H1 (cell line): ENCODE data around the gene DLEC1. TPM values are rescaled to one million over a fixed set of nuclear protein-coding genes. Genes with fewer than 3 reads are reported as not detected.

Experiments used
- CTCF ChIA-PET: fragments of 300-600 bp; sonication (Branson Sonifier 250); formaldehyde crosslinking; loops from one replicate; lab custom pipeline; 2021; ENCODE audit not compliant: partially characterized antibody; lab: Charles Lee
- POLR2A ChIA-PET: fragments of 300-600 bp; sonication (Branson Sonifier 250); formaldehyde crosslinking; loops from one replicate; lab custom pipeline; 2021; ENCODE audit warnings: inconsistent platforms; ENCODE audit not compliant: partially characterized antibody; lab: Charles Lee
- DNase-seq, 2 experiments: peaks; one replicate each; pipeline versions ENCODE4 v3.0.0 to v3.0.0-alpha.2; 2010 to 2022; ENCODE audit warnings: low spot score in 2 of 2, low read depth in 1 of 2, mixed read lengths in 1 of 2
- FAIRE-seq: peaks from 2 replicates; lab custom pipeline; 2011; peaks lifted over from hg19 to GRCh38; lab: Jason Lieb, UNC
- H2AFZ ChIP-seq: 2 replicates; pipeline ENCODE4 v1.8.1; 2012; ENCODE audit warnings: low read length, inconsistent platforms
- H2AK5ac ChIP-seq: 2 replicates; pipeline ENCODE4 v1.6.1; 2013; ENCODE audit warnings: low read depth, low read length
- H2BK120ac ChIP-seq: replicated peaks from 2 replicates; pipeline ENCODE3; 2013; ENCODE audit warnings: low read depth, low read length, inconsistent platforms
- H2BK12ac ChIP-seq: 2 replicates; pipeline ENCODE4 v1.6.1; 2013; ENCODE audit warnings: low read depth, low read length
- H2BK15ac ChIP-seq: 2 replicates; pipeline ENCODE4 v1.6.1; 2013; ENCODE audit warnings: low read length
- H2BK20ac ChIP-seq: 2 replicates; pipeline ENCODE4 v1.6.1; 2013; ENCODE audit warnings: low read length
- H2BK5ac ChIP-seq: 2 replicates; pipeline ENCODE4 v1.6.1; 2013; ENCODE audit warnings: low read depth, low read length
- H3K14ac ChIP-seq: 2 replicates; pipeline ENCODE4 v1.6.1; 2013; ENCODE audit warnings: inconsistent platforms; ENCODE audit not compliant: insufficient read length
- H3K18ac ChIP-seq: 2 replicates; pipeline ENCODE4 v1.6.1; 2013; ENCODE audit warnings: low read length; ENCODE audit errors: extremely low read depth
- H3K23ac ChIP-seq: 2 replicates; pipeline ENCODE4 v1.6.1; 2013; ENCODE audit warnings: inconsistent platforms; ENCODE audit not compliant: insufficient read length
- H3K23me2 ChIP-seq: 2 replicates; pipeline ENCODE4 v1.6.1; 2013; ENCODE audit warnings: low read depth, low read length
- H3K27ac ChIP-seq: 2 replicates; pipeline ENCODE4 v1.6.1; 2011; ENCODE audit warnings: low read depth, low read length, inconsistent platforms
- H3K27me3 ChIP-seq, 4 experiments: replicated peaks in 1 of 4; 1 replicate in 1 of 4; 2 replicates in 3 of 4; pipeline versions ENCODE4 v1.6.1 to v1.8.1; 2011 to 2013; ENCODE audit warnings: low read length in 3 of 4, mild to moderate bottlenecking in 3 of 4, inconsistent platforms in 2 of 4, mixed read lengths in 2 of 4, moderate library complexity in 1 of 4; ENCODE audit not compliant: control insufficient read depth in 3 of 4, insufficient read depth in 3 of 4; ENCODE audit errors: extremely low read depth in 1 of 4
- H3K36me3 ChIP-seq, 4 experiments: 2 replicates each; pipeline versions ENCODE4 v1.6.1 to v1.8.1; 2011 to 2013; ENCODE audit warnings: mild to moderate bottlenecking in 4 of 4, low read length in 3 of 4, moderate library complexity in 2 of 4, control low read depth in 1 of 4, inconsistent platforms in 1 of 4; ENCODE audit not compliant: insufficient read depth in 4 of 4, control insufficient read depth in 2 of 4
- H3K4ac ChIP-seq: replicated peaks from 2 replicates; pipeline ENCODE3; 2013; ENCODE audit warnings: low read length, low read depth, mixed read lengths, inconsistent platforms; ENCODE audit not compliant: insufficient read length
- H3K4me1 ChIP-seq, 4 experiments: replicated peaks in 1 of 4; 1 replicate in 1 of 4; 2 replicates in 3 of 4; pipeline versions ENCODE4 v1.6.1 to v1.8.1; 2011 to 2013; ENCODE audit warnings: low read length in 3 of 4, inconsistent platforms in 2 of 4, mixed read lengths in 1 of 4; ENCODE audit not compliant: insufficient read depth in 4 of 4, control insufficient read depth in 3 of 4
- H3K4me2 ChIP-seq, 2 experiments: 2 replicates each; pipeline versions ENCODE4 v1.6.1 to v1.8.1; 2011 to 2013; ENCODE audit warnings: low read depth in 2 of 2, low read length in 2 of 2, control low read depth in 1 of 2, inconsistent platforms in 1 of 2, mild to moderate bottlenecking in 1 of 2; ENCODE audit not compliant: insufficient read depth in 1 of 2
- H3K4me3 ChIP-seq, 4 experiments: fragments of 200-600, 300-600 bp in 1 of 4; sonication (generic), shearing (Covaris generic), sonication (Bioruptor Twin) in 1 of 4; 2 replicates each; pipeline versions ENCODE4 v1.5.1 to v1.8.1; 2011 to 2016; ENCODE audit warnings: low read length in 4 of 4, low read depth in 3 of 4, control low read depth in 2 of 4, inconsistent platforms in 2 of 4, mild to moderate bottlenecking in 2 of 4, mixed read lengths in 1 of 4, moderate library complexity in 1 of 4; ENCODE audit not compliant: insufficient read depth in 2 of 4; ENCODE audit errors: extremely low read depth in 1 of 4
- H3K56ac ChIP-seq: replicated peaks from 2 replicates; pipeline ENCODE3; 2013; ENCODE audit warnings: low read depth, mild to moderate bottlenecking, mixed read lengths, low read length, inconsistent platforms; ENCODE audit not compliant: insufficient read length
- H3K79me1 ChIP-seq: 2 replicates; pipeline ENCODE4 v1.6.1; 2013; ENCODE audit warnings: low read depth, low read length, control low read depth
- H3K79me2 ChIP-seq, 2 experiments: 2 replicates each; pipeline versions ENCODE4 v1.6.1 to v1.8.1; 2012 to 2013; ENCODE audit warnings: low read length in 2 of 2, mild to moderate bottlenecking in 2 of 2, inconsistent platforms in 1 of 2; ENCODE audit not compliant: insufficient read depth in 2 of 2, control insufficient read depth in 1 of 2
- H3K9ac ChIP-seq, 4 experiments: replicated peaks in 1 of 4; 1 replicate in 1 of 4; 2 replicates in 3 of 4; pipeline versions ENCODE4 v1.6.1 to v1.8.1; 2011 to 2013; ENCODE audit warnings: low read depth in 3 of 4, low read length in 3 of 4, control low read depth in 2 of 4, mild to moderate bottlenecking in 2 of 4, moderate library complexity in 2 of 4, inconsistent platforms in 1 of 4; ENCODE audit errors: extremely low read depth in 1 of 4
- H3K9me3 ChIP-seq, 2 experiments: 2 replicates each; pipeline versions ENCODE4 v1.6.1 to v1.8.1; 2012 to 2013; ENCODE audit warnings: mild to moderate bottlenecking in 2 of 2, moderate library complexity in 2 of 2, control low read depth in 1 of 2, inconsistent platforms in 1 of 2, low read depth in 1 of 2, low read length in 1 of 2, mixed read lengths in 1 of 2; ENCODE audit not compliant: insufficient read depth in 2 of 2
- H4K20me1 ChIP-seq, 2 experiments: replicated peaks in 1 of 2; 2 replicates each; pipeline versions ENCODE3 to v1.8.1; 2011 to 2013; ENCODE audit warnings: inconsistent platforms in 2 of 2, low read length in 2 of 2, mild to moderate bottlenecking in 1 of 2; ENCODE audit not compliant: insufficient read depth in 2 of 2, control insufficient read depth in 1 of 2
- H4K5ac ChIP-seq: 2 replicates; pipeline ENCODE4 v1.6.1; 2013; ENCODE audit warnings: low read length, low read depth, mixed read lengths, inconsistent platforms; ENCODE audit not compliant: insufficient read length
- H4K8ac ChIP-seq: 2 replicates; pipeline ENCODE4 v1.8.0; 2013; ENCODE audit warnings: mild to moderate bottlenecking, moderate library complexity, low read length, inconsistent platforms; ENCODE audit not compliant: insufficient read depth; ENCODE audit errors: extremely low read depth
- H4K91ac ChIP-seq: replicated peaks from 2 replicates; pipeline ENCODE3; 2013; ENCODE audit warnings: low read length, mixed read lengths, inconsistent platforms; ENCODE audit not compliant: insufficient read length
- BRCA1 ChIP-seq: IDR thresholded peaks from 2 replicates; pipeline ENCODE4 v1.6.1; 2012; ENCODE audit warnings: low read depth, low read length, improper control_type of control experiment
- CBX8 ChIP-seq: fragments of 300-800, 300-1000 bp; sonication (generic); IDR thresholded peaks from 2 replicates; pipeline ENCODE4 v1.7.1; 2016; ENCODE audit warnings: low read depth, low read length, borderline replicate concordance
- CEBPB ChIP-seq: IDR thresholded peaks from 2 replicates; pipeline ENCODE4 v1.6.1; 2012; ENCODE audit warnings: low read depth, low read length
- EGR1 ChIP-seq: IDR thresholded peaks from 2 replicates; pipeline ENCODE4 v1.6.1; 2011; ENCODE audit warnings: low read depth, low read length, borderline replicate concordance
- EP300 ChIP-seq, 2 experiments: IDR thresholded peaks; 1 replicate in 1 of 2; 2 replicates in 1 of 2; pipeline ENCODE4 v1.6.1; 2011 to 2012; ENCODE audit warnings: low read depth in 2 of 2, low read length in 2 of 2, mild to moderate bottlenecking in 2 of 2, borderline replicate concordance in 1 of 2, inconsistent platforms in 1 of 2, moderate library complexity in 1 of 2
- EZH2 ChIP-seq: fragments of 200-600 bp; sonication (generic); IDR thresholded peaks from 2 replicates; pipeline ENCODE4 v1.7.1; 2012; ENCODE audit warnings: low read depth, mild to moderate bottlenecking, moderate library complexity, low read length, inconsistent platforms; ENCODE audit not compliant: severe bottlenecking
- GTF2F1 ChIP-seq: IDR thresholded peaks from 2 replicates; pipeline ENCODE4 v1.6.1; 2012; ENCODE audit warnings: low read depth, low read length, improper control_type of control experiment, borderline replicate concordance
- HDAC2 ChIP-seq, 2 experiments: fragments of 300-600 bp in 1 of 2; sonication (generic) in 1 of 2; IDR thresholded peaks; 2 replicates each; pipeline ENCODE4 v1.6.1; 2011 to 2012; ENCODE audit warnings: low read depth in 2 of 2, low read length in 2 of 2, mild to moderate bottlenecking in 2 of 2, moderate library complexity in 2 of 2, borderline replicate concordance in 1 of 2, inconsistent platforms in 1 of 2
- JUN ChIP-seq: IDR thresholded peaks from 2 replicates; pipeline ENCODE4 v1.6.1; 2011; ENCODE audit warnings: low read depth, mild to moderate bottlenecking, improper control_type of control experiment, low read length
- NRF1 ChIP-seq: IDR thresholded peaks from 2 replicates; pipeline ENCODE4 v1.6.1; 2011; ENCODE audit warnings: mild to moderate bottlenecking, low read depth, low read length, improper control_type of control experiment
- RXRA ChIP-seq: IDR thresholded peaks from 2 replicates; pipeline ENCODE4 v1.6.1; 2011; ENCODE audit warnings: low read depth, mild to moderate bottlenecking, low read length, moderate library complexity; ENCODE audit not compliant: insufficient read depth
- SIRT6 ChIP-seq: IDR thresholded peaks from one replicate; pipeline ENCODE4 v1.7.1; 2012; ENCODE audit warnings: low read length, inconsistent platforms
- SIX5 ChIP-seq: IDR thresholded peaks from 2 replicates; pipeline ENCODE4 v1.6.1; 2011; ENCODE audit warnings: mild to moderate bottlenecking, low read depth, low read length
- SP4 ChIP-seq: IDR thresholded peaks from 2 replicates; pipeline ENCODE4 v1.6.1; 2012; ENCODE audit warnings: low read length, inconsistent platforms
- TBP ChIP-seq: IDR thresholded peaks from 2 replicates; pipeline ENCODE4 v1.6.1; 2011; ENCODE audit warnings: low read depth, low read length, improper control_type of control experiment
- WGBS, 2 experiments: shearing (Covaris generic) in 1 of 2; methylation state at CpG; one replicate each; pipeline versions ENCODE4 v1.1.6 to v1.1.7; 2013 to 2015; ENCODE audit warnings: low lambda C conversion rate in 2 of 2, mixed read lengths in 2 of 2, inconsistent platforms in 1 of 2, low coverage in 1 of 2, missing lambda C conversion rate in 1 of 2; ENCODE audit not compliant: insufficient replicate concordance in 2 of 2, insufficient coverage in 1 of 2, insufficient read length in 1 of 2; ENCODE audit errors: extremely low coverage in 1 of 2, missing lambda C conversion rate in 1 of 2; 5-methylcytosine and 5-hydroxymethylcytosine counted together
- polyA plus RNA-seq, 7 experiments: library from polyadenylated mRNA; depleted of rRNA in 3 of 7; stranded (reverse) in 5 of 7; unstranded in 2 of 7; fragments of >200 nt in 5 of 7; fragments of 200-250 nt in 2 of 7; gene quantifications; 1 replicate in 5 of 7; 2 replicates in 1 of 7; 4 replicates in 1 of 7; pipeline versions ENCODE4 v1.2.1 to v1.2.3, GENCODE V29; 2011 to 2013; ENCODE audit warnings: missing spikeins in 2 of 7, mixed read lengths in 2 of 7
- total RNA-seq: library from RNA; stranded (reverse); fragmentation: NEBNext Ultra II Directional; extraction: Animal tissue kit (Norgen Biotek cat#: 25700); gene quantifications from 2 replicates; pipeline ENCODE4 v1.2.1, GENCODE V29; 2021

Gene DLEC1
- total and polyA plus RNA-seq, 2 of the 8 experiments (the other 6 are each of a cell fraction or from before 2014, with no cell fraction given): 0.26 to 0.76 TPM

GRCh38 chr3:38154033-38154494 is 115.1 kb downstream of the DLEC1 start:
- H2BK5ac ChIP-seq: no peak overlapping the region
- DNase-seq (no peak), FAIRE-seq (no peak)
- H3K27ac ChIP-seq: no peak overlapping the region
- no peaks in the 10 kb centered on the region for H3K36me3 ChIP-seq
- H3K4me2 ChIP-seq: no peak overlapping the region
- no peaks in the 10 kb centered on the region for H3K27me3 ChIP-seq
- H3K9me3 ChIP-seq: no peaks in the 10 kb centered on the region
- no peak for TF ChIP-seq SIRT6
- no peak for TF ChIP-seq SP4
- no peak for TF ChIP-seq CEBPB
- TF ChIP-seq NRF1: no peak
- no peak for TF ChIP-seq EGR1
- TF ChIP-seq RXRA: no peak
- no peak for TF ChIP-seq EP300 (IDR thresholded peaks at IDR 0.05; ENCODE audit: borderline replicate concordance in 1 of 2, low read depth in 2 of 2, low read length in 2 of 2)
- TF ChIP-seq HDAC2 (IDR thresholded peaks at IDR 0.05; ENCODE audit: borderline replicate concordance in 1 of 2, low read depth in 2 of 2, low read length in 2 of 2): no peak
- no peak for TF ChIP-seq JUN
- no peak for TF ChIP-seq EZH2
- no peak for TF ChIP-seq BRCA1
- no peak for TF ChIP-seq TBP
- TF ChIP-seq SIX5: no peak
- no peak for TF ChIP-seq CBX8
- no peak for TF ChIP-seq GTF2F1
- H3K23ac ChIP-seq: no peak overlapping the region
- no peak overlapping the region for H3K14ac ChIP-seq
- no peak overlapping the region for H2BK120ac ChIP-seq
- no peak overlapping the region for H2BK20ac ChIP-seq
- no peak overlapping the region for H2AK5ac ChIP-seq
- no peak overlapping the region for H2BK12ac ChIP-seq
- no peak overlapping the region for H3K4ac ChIP-seq
- H3K56ac ChIP-seq: no peak overlapping the region
- H3K79me1 ChIP-seq: no peaks in the 10 kb centered on the region
- H3K18ac ChIP-seq: no peak overlapping the region
- no peak overlapping the region for H2AFZ ChIP-seq
- H2BK15ac ChIP-seq: no peak overlapping the region
- H3K79me2 ChIP-seq: no peaks in the 10 kb centered on the region
- H3K4me1 ChIP-seq: no peaks in the 10 kb centered on the region
- H3K9ac ChIP-seq: no peak overlapping the region
- ChIA-PET CTCF (interaction anchor here (0.8 to 10.9 kb wide), 4 partner anchors 9 to 192 kb away, joined by 3 to 52 read pairs (median 5); partner anchors contain the start of genes ACAA1 and MYD88), POLR2A (interaction anchor here (1.0 to 2.0 kb wide), 3 partner anchors 11 to 15 kb away, joined by 3 to 6 read pairs (median 3); partner anchors contain the start of gene OXSR1)
- H3K4me3 ChIP-seq: no peak overlapping the region
- no peak overlapping the region for H4K91ac ChIP-seq
- H4K20me1 ChIP-seq: no peaks in the 10 kb centered on the region
- WGBS, 2 experiments: 91% methylated on average over 2 of the region's 2 CpGs; no CpG with 5 or more reads in 1 of the 2 experiments
- H3K23me2 ChIP-seq: no peaks in the 10 kb centered on the region
- H4K5ac ChIP-seq: no peak overlapping the region
- H4K8ac ChIP-seq: no peak overlapping the region
